SU-DHL-6 (cell line): ENCODE results near the gene ALOXE3.

ENCODE experiments used
- H2AFZ ChIP-seq: fragments of 200-600 bp; sonication (generic); 2 replicates; pipeline ENCODE4 v1.6.1; 2014; ENCODE audit warnings: low read depth, mild to moderate bottlenecking, moderate library complexity, mixed read lengths, antibody characterized with exemption, low read length; ENCODE audit not compliant: severe bottlenecking
- H3F3A ChIP-seq: fragments of 200-600 bp; shearing (Covaris generic); 2 replicates; pipeline ENCODE4 v1.6.0; 2016; ENCODE audit warnings: antibody characterized with exemption, mild to moderate bottlenecking; ENCODE audit not compliant: insufficient read depth
- H3K27ac ChIP-seq: fragments of 200-600 bp; sonication (generic); 2 replicates; pipeline ENCODE4 v1.5.1; 2016; ENCODE audit warnings: low read depth, mild to moderate bottlenecking, low read length, moderate library complexity, mixed read lengths
- H3K27me3 ChIP-seq: fragments of 200-600 bp; sonication (generic), shearing (Covaris generic); 2 replicates; pipeline ENCODE4 v1.6.0; 2014; ENCODE audit warnings: mild to moderate bottlenecking, low read length
- H3K36me3 ChIP-seq: fragments of 200-600 bp; sonication (generic); 2 replicates; pipeline ENCODE4 v1.6.1; 2014; ENCODE audit warnings: mild to moderate bottlenecking, low read length, mixed read lengths
- H3K4me2 ChIP-seq: fragments of 300-600, 200-600 bp; shearing (Covaris generic), sonication (generic); 2 replicates; pipeline ENCODE4 v1.6.0; 2014; ENCODE audit warnings: low read length, low read depth, mild to moderate bottlenecking; ENCODE audit not compliant: poor library complexity, severe bottlenecking
- H3K4me3 ChIP-seq: fragments of 200-600 bp; sonication (generic); 2 replicates; pipeline ENCODE4 v1.5.1; 2014; ENCODE audit warnings: antibody characterized with exemption, low read length, mild to moderate bottlenecking, mixed read lengths; ENCODE audit not compliant: insufficient read depth, poor library complexity, severe bottlenecking
- H3K79me2 ChIP-seq: fragments of 200-600 bp; sonication (generic); 2 replicates; pipeline ENCODE4 v1.6.1; 2014; ENCODE audit warnings: mild to moderate bottlenecking, low read length, moderate library complexity; ENCODE audit not compliant: insufficient read depth
- H3K9ac ChIP-seq: fragments of 200-600 bp; sonication (generic); 2 replicates; pipeline ENCODE4 v1.7.0; 2014; ENCODE audit warnings: mild to moderate bottlenecking, low read length
- H3K9me2 ChIP-seq: fragments of 200-600 bp; sonication (generic); replicated peaks from 2 replicates; pipeline ENCODE4 v1.6.1; 2014; ENCODE audit warnings: low read length; ENCODE audit not compliant: insufficient read depth
- H3K9me3 ChIP-seq: fragments of 200-600 bp; sonication (generic); 2 replicates; pipeline ENCODE4 v1.6.1; 2014; ENCODE audit warnings: low read length, mixed read lengths; ENCODE audit not compliant: insufficient read depth
- H4K20me1 ChIP-seq: fragments of 200-600 bp; sonication (generic); 2 replicates; pipeline ENCODE4 v1.6.1; 2014; ENCODE audit warnings: low read depth, mild to moderate bottlenecking, antibody characterized with exemption, low read length, moderate library complexity, mixed read lengths
- EZH2phosphoT487 ChIP-seq: fragments of 200-600 bp; sonication (generic), shearing (Covaris generic); conservative IDR thresholded peaks from 2 replicates; pipeline ENCODE4 v1.6.1; 2018; ENCODE audit warnings: mild to moderate bottlenecking, antibody characterized with exemption, low read length, moderate library complexity, mixed read lengths
- TF ChIP-seq, protein P1 (sequence below): fragments of 200-600 bp; sonication (generic); IDR thresholded peaks from one replicate; pipeline ENCODE4 v1.5.1; 2017; ENCODE audit warnings: antibody characterized with exemption, mild to moderate bottlenecking, low read length, moderate library complexity; ENCODE audit not compliant: insufficient read depth, poor library complexity, severe bottlenecking

The ALOXE3 gene

DNA sequence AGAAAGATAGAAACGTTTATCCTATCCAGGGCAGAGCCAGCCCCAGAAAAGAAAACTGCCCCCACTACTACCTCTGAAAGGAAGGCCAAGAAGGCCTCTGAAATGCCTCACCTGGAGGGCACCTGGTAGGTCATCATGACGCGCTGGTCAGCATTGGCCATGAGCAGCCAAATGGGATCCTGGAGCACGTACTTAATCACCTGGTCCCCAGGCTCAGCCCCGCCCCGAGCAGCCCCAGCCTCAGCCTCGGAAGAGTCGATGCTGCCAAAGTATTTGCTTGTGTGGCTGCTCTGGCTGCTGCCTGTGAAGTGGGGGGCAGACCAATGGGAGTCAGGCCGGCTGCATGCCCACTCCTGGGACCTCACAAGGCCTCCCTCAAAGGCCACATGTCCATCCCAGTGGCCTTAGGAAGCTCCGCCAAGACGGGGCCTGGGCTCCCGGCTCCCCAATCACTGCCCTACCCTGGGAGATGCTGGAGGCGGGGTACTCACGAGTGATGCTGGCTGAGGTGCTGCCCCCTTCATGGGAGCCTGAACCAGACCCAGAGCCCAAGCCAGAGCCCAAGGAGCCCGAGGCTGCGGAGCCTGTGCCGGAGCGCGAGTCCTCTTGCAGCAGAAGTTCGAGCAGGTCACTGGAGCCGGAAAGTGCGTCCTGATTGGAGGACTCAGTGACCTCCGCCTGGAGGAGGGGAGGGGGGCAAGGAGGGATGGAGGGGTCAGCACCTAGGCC is 24.0 kb upstream of the ALOXE3 start:
- H2AFZ ChIP-seq = no peak overlapping the region
- no peak overlapping the region for H3K4me3 ChIP-seq
- no peaks in the 10 kb centered on the region for H3K36me3 ChIP-seq
- no peaks in the 10 kb centered on the region for H4K20me1 ChIP-seq
- TF ChIP-seq EZH2phosphoT487 = no peak
- TF ChIP-seq, protein P1, sequence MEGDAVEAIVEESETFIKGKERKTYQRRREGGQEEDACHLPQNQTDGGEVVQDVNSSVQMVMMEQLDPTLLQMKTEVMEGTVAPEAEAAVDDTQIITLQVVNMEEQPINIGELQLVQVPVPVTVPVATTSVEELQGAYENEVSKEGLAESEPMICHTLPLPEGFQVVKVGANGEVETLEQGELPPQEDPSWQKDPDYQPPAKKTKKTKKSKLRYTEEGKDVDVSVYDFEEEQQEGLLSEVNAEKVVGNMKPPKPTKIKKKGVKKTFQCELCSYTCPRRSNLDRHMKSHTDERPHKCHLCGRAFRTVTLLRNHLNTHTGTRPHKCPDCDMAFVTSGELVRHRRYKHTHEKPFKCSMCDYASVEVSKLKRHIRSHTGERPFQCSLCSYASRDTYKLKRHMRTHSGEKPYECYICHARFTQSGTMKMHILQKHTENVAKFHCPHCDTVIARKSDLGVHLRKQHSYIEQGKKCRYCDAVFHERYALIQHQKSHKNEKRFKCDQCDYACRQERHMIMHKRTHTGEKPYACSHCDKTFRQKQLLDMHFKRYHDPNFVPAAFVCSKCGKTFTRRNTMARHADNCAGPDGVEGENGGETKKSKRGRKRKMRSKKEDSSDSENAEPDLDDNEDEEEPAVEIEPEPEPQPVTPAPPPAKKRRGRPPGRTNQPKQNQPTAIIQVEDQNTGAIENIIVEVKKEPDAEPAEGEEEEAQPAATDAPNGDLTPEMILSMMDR = no peak
- H3K27me3 ChIP-seq = no peaks in the 10 kb centered on the region
- H3K79me2 ChIP-seq = no peaks in the 10 kb centered on the region
- H3K9me3 ChIP-seq = no peaks in the 10 kb centered on the region
- no peak overlapping the region for H3K9ac ChIP-seq
- H3K9me2 ChIP-seq = no peaks in the 10 kb centered on the region
- H3F3A ChIP-seq = peaks cover 4% of the 10 kb centered on the region; the same call in 1 of the 2 replicates
- H3K4me2 ChIP-seq = no peak overlapping the region
- H3K27ac ChIP-seq = no peak overlapping the region

DNA sequence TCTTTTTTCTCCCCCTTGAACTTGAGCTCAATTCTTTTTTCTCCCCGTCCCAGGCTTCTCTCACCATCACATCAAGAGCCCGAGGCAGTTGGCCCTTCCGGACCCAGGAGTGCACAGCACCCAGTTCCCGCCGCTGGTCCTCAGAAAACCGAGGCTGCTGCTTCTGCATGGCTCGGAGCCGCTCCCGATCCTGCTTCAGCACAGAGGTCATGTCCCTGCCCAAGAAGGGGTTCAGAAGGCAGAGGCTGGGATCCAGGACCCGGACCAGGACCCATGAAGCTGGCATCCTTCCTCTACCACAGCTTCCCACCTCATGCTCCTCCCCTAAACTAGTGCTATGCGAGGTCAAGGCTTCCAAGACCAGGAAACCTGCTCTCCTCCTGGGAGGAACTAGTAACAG is 23.4 kb upstream of the ALOXE3 start:
- H3K79me2 ChIP-seq = no peaks in the 10 kb centered on the region
- TF ChIP-seq, protein P1 = no peak
- TF ChIP-seq EZH2phosphoT487 = no peak
- no peaks in the 10 kb centered on the region for H3K9me3 ChIP-seq
- no peak overlapping the region for H3K4me3 ChIP-seq
- H3K36me3 ChIP-seq = no peaks in the 10 kb centered on the region
- no peak overlapping the region for H2AFZ ChIP-seq
- H3K9me2 ChIP-seq = no peaks in the 10 kb centered on the region
- H3K27ac ChIP-seq = no peak overlapping the region
- no peaks in the 10 kb centered on the region for H4K20me1 ChIP-seq
- H3K9ac ChIP-seq = no peak overlapping the region
- H3F3A ChIP-seq = peaks cover 4% of the 10 kb centered on the region; the same call in 1 of the 2 replicates
- H3K4me2 ChIP-seq = no peak overlapping the region
- H3K27me3 ChIP-seq = no peaks in the 10 kb centered on the region

DNA sequence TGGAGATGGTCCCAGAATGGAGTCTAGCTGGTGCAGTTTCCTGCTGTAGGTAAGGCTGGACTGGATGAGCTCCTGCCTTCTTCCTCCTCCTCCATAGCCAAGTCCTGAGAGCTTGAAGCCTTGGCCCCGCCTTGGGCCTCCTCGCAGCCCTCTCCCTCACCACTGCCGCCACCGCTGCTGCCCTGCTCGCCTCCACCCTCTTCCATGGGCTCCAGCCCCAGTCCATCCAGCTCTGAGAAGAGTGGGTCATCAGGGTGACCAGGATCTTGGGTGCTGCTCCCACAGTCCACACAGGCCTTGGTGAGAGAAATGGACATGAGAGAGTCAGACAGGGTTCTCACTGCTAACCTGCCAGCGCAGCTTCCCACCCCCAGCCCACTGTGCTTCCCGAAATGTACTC is 22.7 kb upstream of the ALOXE3 start:
- no peaks in the 10 kb centered on the region for H3K9me2 ChIP-seq

More for the DNA sequence above, 22.7 kb upstream of the ALOXE3 start:
- no peak overlapping the region for H3K4me3 ChIP-seq
- H3K36me3 ChIP-seq = no peaks in the 10 kb centered on the region
- H3K4me2 ChIP-seq = no peak overlapping the region
- no peaks in the 10 kb centered on the region for H3K27me3 ChIP-seq
- H4K20me1 ChIP-seq = no peaks in the 10 kb centered on the region
- H3K9me3 ChIP-seq = no peaks in the 10 kb centered on the region
- no peak overlapping the region for H2AFZ ChIP-seq
- H3F3A ChIP-seq = peaks cover 4% of the 10 kb centered on the region; the same call in 1 of the 2 replicates
- H3K9ac ChIP-seq = no peak overlapping the region
- no peak overlapping the region for H3K27ac ChIP-seq
- TF ChIP-seq EZH2phosphoT487 = no peak
- TF ChIP-seq, protein P1 = no peak
- no peaks in the 10 kb centered on the region for H3K79me2 ChIP-seq
